HepG2 (cell line): ENCODE data around the gene TSPAN17. TPM values are rescaled to one million over a fixed set of nuclear protein-coding genes. Genes with fewer than 3 reads are reported as not detected.

Experiments used
- ATAC-seq: fragments of 200-7000 bp; cut with Tn5 transposase; 3 replicates; pipeline ENCODE4 v1.9.1; 2020; ENCODE audit warnings: mild to moderate bottlenecking, moderate library complexity
- BruUV-seq: library from RNA; stranded (reverse); fragments of 400-500 nt; replicated peaks from 2 replicates; lab custom pipeline; 2021; lab: Mats Ljungman, UMichigan
- CTCF ChIA-PET: fragments of 300-600 bp; formaldehyde crosslinking; extraction: SDS; loops from one replicate; lab custom pipeline; 2021; ENCODE audit warnings: low total read pairs, inconsistent platforms, low intra/inter-chr PET ratio; lab: Yijun Ruan, JAX
- POLR2A ChIA-PET: fragments of 350-600 bp; sonication (Branson Sonifier 250); formaldehyde crosslinking; loops from one replicate; lab custom pipeline; 2020; ENCODE audit warnings: antibody characterized with exemption, inconsistent platforms; lab: Yijun Ruan, JAX
- DNase-seq: peaks from one replicate; pipeline ENCODE4 v3.0.0-alpha.2; 2015; ENCODE audit warnings: low spot score
- FAIRE-seq: peaks from 3 replicates; lab custom pipeline; 2011; peaks lifted over from hg19 to GRCh38; lab: Jason Lieb, UNC
- H2AFZ ChIP-seq: one replicate; pipeline ENCODE4 v1.6.1; 2011; ENCODE audit warnings: low read length, inconsistent platforms
- H3K27ac ChIP-seq: fragments of 300-600 bp; 3 replicates; pipeline ENCODE4 v1.8.0; 2011; ENCODE audit warnings: mixed run types, mild to moderate bottlenecking, mixed read lengths, low read length, inconsistent platforms; ENCODE audit not compliant: insufficient read depth; ENCODE audit errors: extremely low read length
- H3K27me3 ChIP-seq, 2 experiments: fragments of 200-600 bp in 1 of 2; 2 replicates in 1 of 2; 3 replicates in 1 of 2; pipeline versions ENCODE4 v1.6.0 to v1.8.0; 2011; ENCODE audit warnings: low read length in 2 of 2, mild to moderate bottlenecking in 2 of 2, moderate library complexity in 2 of 2, inconsistent platforms in 1 of 2; ENCODE audit not compliant: insufficient read depth in 2 of 2, control insufficient read depth in 1 of 2
- H3K36me3 ChIP-seq, 2 experiments: fragments of 200-600 bp in 1 of 2; replicated peaks in 1 of 2; 2 replicates in 1 of 2; 3 replicates in 1 of 2; pipeline versions ENCODE4 v1.5.1 to v1.8.0; 2011; ENCODE audit warnings: low read length in 2 of 2, inconsistent platforms in 1 of 2; ENCODE audit not compliant: insufficient read depth in 2 of 2, control insufficient read depth in 1 of 2
- H3K4me1 ChIP-seq: 2 replicates; pipeline ENCODE4 v1.5.1; 2012; ENCODE audit warnings: low read length, inconsistent platforms; ENCODE audit not compliant: insufficient read depth
- H3K4me2 ChIP-seq: 2 replicates; pipeline ENCODE4 v1.6.0; 2011; ENCODE audit warnings: low read depth, low read length, inconsistent platforms
- H3K4me3 ChIP-seq, 3 experiments: fragments of 200-600 bp in 1 of 3; sonication (generic), shearing (Covaris generic) in 1 of 3; replicated peaks in 1 of 3; 2 replicates each; pipeline ENCODE4 v1.5.1; 2011 to 2016; ENCODE audit warnings: low read length in 3 of 3, inconsistent platforms in 2 of 3, low read depth in 2 of 3, mild to moderate bottlenecking in 2 of 3, control low read depth in 1 of 3, mixed read lengths in 1 of 3; ENCODE audit not compliant: insufficient read depth in 1 of 3
- H3K79me2 ChIP-seq: one replicate; pipeline ENCODE4 v1.6.1; 2011; ENCODE audit warnings: low read length, inconsistent platforms; ENCODE audit not compliant: insufficient read depth
- H3K9ac ChIP-seq: 2 replicates; pipeline ENCODE4 v1.6.0; 2011; ENCODE audit warnings: mild to moderate bottlenecking, low read depth, low read length, inconsistent platforms; ENCODE audit not compliant: insufficient read depth
- H3K9me3 ChIP-seq: 2 replicates; pipeline ENCODE4 v1.5.1; 2012; ENCODE audit warnings: mild to moderate bottlenecking, low read length
- H4K20me1 ChIP-seq: 2 replicates; pipeline ENCODE4 v1.6.0; 2011; ENCODE audit warnings: inconsistent platforms, mild to moderate bottlenecking, low read length, moderate library complexity; ENCODE audit not compliant: insufficient read depth
- CENPX ChIP-seq: sonication (generic); formaldehyde crosslinking; IDR thresholded peaks from 2 replicates; pipeline ENCODE4 v1.9.0; 2021; ENCODE audit warnings: mild to moderate bottlenecking, missing genetic modification reagents, moderate library complexity
- CREB3 ChIP-seq: sonication (generic); formaldehyde crosslinking; IDR thresholded peaks from 2 replicates; pipeline ENCODE4 v1.5.0; 2020; ENCODE audit warnings: missing genetic modification reagents
- EED ChIP-seq: sonication (generic); formaldehyde crosslinking; IDR thresholded peaks from 2 replicates; pipeline ENCODE4 v1.5.0; 2020; ENCODE audit warnings: mild to moderate bottlenecking, missing genetic modification reagents
- KDM5A ChIP-seq: fragments of 200-600 bp; sonication (generic); IDR thresholded peaks from 2 replicates; pipeline ENCODE4 v1.7.0; 2018; ENCODE audit warnings: antibody characterized with exemption, mild to moderate bottlenecking, low read length, borderline replicate concordance
- LCORL ChIP-seq, 2 experiments: fragments of 450-650 bp in 1 of 2; sonication (generic) in 1 of 2; formaldehyde crosslinking in 1 of 2; IDR thresholded peaks; 2 replicates each; pipeline versions ENCODE4 v1.5.0 to v1.6.1; 2017 to 2020; ENCODE audit warnings: antibody characterized with exemption in 1 of 2, missing genetic modification reagents in 1 of 2
- NCOA1 ChIP-seq: sonication (generic); formaldehyde crosslinking; IDR thresholded peaks from 2 replicates; pipeline ENCODE4 v1.9.0; 2021; ENCODE audit warnings: missing genetic modification reagents
- PRDM10 ChIP-seq: sonication (generic); formaldehyde crosslinking; IDR thresholded peaks from 2 replicates; pipeline ENCODE4 v1.4.0; 2020; ENCODE audit warnings: low read depth, missing genetic modification reagents
- PRPF4 ChIP-seq: fragments of 200-400 bp; formaldehyde crosslinking; IDR thresholded peaks from 2 replicates; pipeline ENCODE4 v1.6.1; 2016; ENCODE audit warnings: low read length, low read depth; ENCODE audit not compliant: poor library complexity, severe bottlenecking
- SALL1 ChIP-seq: sonication (generic); formaldehyde crosslinking; IDR thresholded peaks from 2 replicates; pipeline ENCODE4 v1.8.0; 2022; ENCODE audit warnings: mild to moderate bottlenecking, missing genetic modification reagents
- WIZ ChIP-seq: sonication (generic); formaldehyde crosslinking; IDR thresholded peaks from 2 replicates; pipeline ENCODE4 v1.5.1; 2020; ENCODE audit warnings: mild to moderate bottlenecking, missing genetic modification reagents
- ZBTB7B ChIP-seq: sonication (generic); formaldehyde crosslinking; IDR thresholded peaks from 2 replicates; pipeline ENCODE4 v1.4.0; 2020; ENCODE audit warnings: missing genetic modification reagents
- ZNF687 ChIP-seq: sonication (generic); formaldehyde crosslinking; IDR thresholded peaks from 2 replicates; pipeline ENCODE4 v1.5.1; 2020; ENCODE audit warnings: mild to moderate bottlenecking, missing genetic modification reagents, moderate library complexity
- whole genome bisulfite sequencing: methylation state at CpG from one replicate; pipeline ENCODE4 v1.1.6; 2017; ENCODE audit warnings: low lambda C conversion rate; 5-methylcytosine and 5-hydroxymethylcytosine counted together
- in situ Hi-C: cut with HindIII; loops from 2 replicates; pipeline ENCODE4 v1.10.0; 2017; ENCODE audit warnings: low pct_unique_long_range_greater_than_20kb; ENCODE audit not compliant: extremely low pct_ligation_motif_present
- intact Hi-C: fragments of 100-400 bp; cut with micrococcal nuclease; formaldehyde crosslinking; loops from one replicate; pipeline ENCODE4 v1.10.0; 2022; ENCODE audit not compliant: unreplicated experiment
- polyA plus RNA-seq, 8 experiments: library from polyadenylated mRNA; depleted of rRNA in 3 of 8; stranded (reverse) in 7 of 8; unstranded in 1 of 8; fragments of >200 nt; fragmentation: Illumina TruSeq in 4 of 8; extraction: Trizol in 4 of 8; gene quantifications; 2 replicates each; pipeline versions ENCODE4 v1.2.1 to v1.2.3, GENCODE V29; 2011 to 2016; ENCODE audit warnings: low read depth in 4 of 8, missing spikeins in 1 of 8, mixed read lengths in 1 of 8; ENCODE audit not compliant: insufficient read depth in 1 of 8
- total RNA-seq, 5 experiments: library from RNA; depleted of rRNA; stranded (reverse); fragments of >200 nt; fragmentation: Illumina TruSeq; extraction: Trizol; gene quantifications; 2 replicates each; pipeline ENCODE4 v1.2.3, GENCODE V29; 2016; ENCODE audit warnings: low read depth in 1 of 5

The TSPAN17 gene
- total and polyA plus RNA-seq, 2 of the 13 experiments (the other 11 are each of a cell fraction or from before 2014, with no cell fraction given): 11.5 to 15.0 TPM

GRCh38 chr5:176660530-176660859 lies 13.2 kb downstream of the TSPAN17 start (continued):
- TF ChIP-seq NCOA1 (CRISPR knock-in tag): no peak
- TF ChIP-seq PRDM10 (CRISPR knock-in tag): no peak
- TF ChIP-seq, all 625 proteins: peak for 3

GRCh38 chr5:176660860-176661641 lies 13.8 kb downstream of the TSPAN17 start:
- no peaks in the 10 kb centered on the region for H4K20me1 ChIP-seq
- H3K27me3 ChIP-seq: peaks cover 5 to 7% of the 10 kb centered on the region in 2 experiments; a peak in 4 of 5 replicates
- POLR2A ChIA-PET: interaction anchor here (1.1 to 1.5 kb wide), 2 partner anchors 14 to 16 kb away, joined by 3 to 7 read pairs; partner anchors contain the start of gene TSPAN17
- ATAC-seq: peak; percentile 84
- no peaks in the 10 kb centered on the region for H3K36me3 ChIP-seq
- H3K4me1 ChIP-seq: peaks cover 14% of the 10 kb centered on the region
- no peak overlapping the region for H3K9ac ChIP-seq
- no peak overlapping the region for H3K27ac ChIP-seq
- H3K4me2 ChIP-seq: peak overlapping the region; percentile 20; the same call in 1 of the 2 replicates
- FAIRE-seq: peak; percentile 58
- CTCF ChIA-PET: interaction anchor here (0.7 to 1.6 kb wide), 3 partner anchors 83 to 298 kb away, joined by 3 to 7 read pairs (median 3); no protein-coding TSS in a partner anchor
- no peak overlapping the region for H2AFZ ChIP-seq
- DNase-seq: peak; percentile 65
- WGBS: 64% methylated on average over 15 of the region's 33 CpGs
- H3K79me2 ChIP-seq: no peaks in the 10 kb centered on the region
- H3K9me3 ChIP-seq: no peaks in the 10 kb centered on the region
- BruUV-seq: no TSS peak
- in situ Hi-C loops: loop anchor here (10.0 kb wide), 1 partner anchor 294 kb away; no protein-coding TSS in a partner anchor
- H3K4me3 ChIP-seq: no peak overlapping the region; a peak in 1 of 6 replicates
- intact Hi-C loops: no loop called here
- peak; percentile 44 for TF ChIP-seq ZNF687
- TF ChIP-seq EED (CRISPR knock-in tag): peak; percentile 22; the same call in 1 of the 2 replicates
- TF ChIP-seq KDM5A: no peak
- peak; percentile 66; the same call in 1 of the 2 replicates for TF ChIP-seq ZBTB7B (CRISPR knock-in tag)
- no peak for TF ChIP-seq WIZ (CRISPR knock-in tag)
- TF ChIP-seq SALL1 (CRISPR knock-in tag): peak; percentile 46; the same call in 1 of the 2 replicates
- TF ChIP-seq LCORL (IDR thresholded peaks at IDR 0.05): no peak
- peak; percentile 19; the same call in 1 of the 2 replicates for TF ChIP-seq LCORL (CRISPR knock-in tag; IDR thresholded peaks at IDR 0.05)
- no peak for TF ChIP-seq CREB3 (CRISPR knock-in tag)
- no peak for TF ChIP-seq CENPX (CRISPR knock-in tag)
- no peak for TF ChIP-seq PRPF4
